MV-4-11 (cell line): Measurements from ENCODE around the gene ZNF682.
"Not testable (repeated sequence)": the region's sequence is repeated elsewhere in the genome, so short reads cannot be mapped to it uniquely, and the experiment has no call there.

Experiments
- DNase-seq: peaks from one replicate; lab custom pipeline; 2025; lab: John Stamatoyannopoulos, UW

The ZNF682 gene

GRCh38 chr19:20039203-20039723 lies at the start of gene ZNF682:
ZNF682 (minus strand) TSS chr19:20039505; CDS start chr19:20039345, 160 bp downstream.
- DNase-seq = no peak

GRCh38 chr19:20082876-20083275 lies 43.6 kb upstream of the ZNF682 start:
- not testable (repeated sequence) for DNase-seq

GRCh38 chr19:20082232-20082833 lies 43.0 kb upstream of the ZNF682 start:
- DNase-seq = not testable (repeated sequence)

GRCh38 chr19:20080656-20081055 lies 41.4 kb upstream of the ZNF682 start:
- no peak for DNase-seq

- no peak for DNase-seq
Measured at GRCh38 chr19:20079476-20079875, 40.2 kb upstream of the ZNF682 start.

- DNase-seq = no peak
Measured at GRCh38 chr19:20078581-20079031, 39.3 kb upstream of the ZNF682 start.

- no peak for DNase-seq
Measured at GRCh38 chr19:20077791-20078463, 38.6 kb upstream of the ZNF682 start, which contains the start of gene ZNF90. ZNF90 (plus strand) TSS chr19:20078000; CDS start chr19:20078133, 133 bp downstream.

GRCh38 chr19:20072936-20073335 lies 33.6 kb upstream of the ZNF682 start:
- DNase-seq = no peak

GRCh38 chr19:20070691-20071090 lies 31.4 kb upstream of the ZNF682 start:
- no peak for DNase-seq

- DNase-seq = not testable (repeated sequence)
Measured at GRCh38 chr19:20068559-20068958, 29.3 kb upstream of the ZNF682 start.

- DNase-seq = no peak
Measured at GRCh38 chr19:20067943-20068342, 28.6 kb upstream of the ZNF682 start.

GRCh38 chr19:20066861-20067260 lies 27.6 kb upstream of the ZNF682 start:
- DNase-seq = no peak

GRCh38 chr19:20060282-20060681 lies 21.0 kb upstream of the ZNF682 start:
- no peak for DNase-seq

- DNase-seq = not testable (repeated sequence)
Measured at GRCh38 chr19:20058738-20059137, 19.4 kb upstream of the ZNF682 start.

- no peak for DNase-seq
Measured at GRCh38 chr19:20051841-20052768, 12.8 kb upstream of the ZNF682 start.

- not testable (repeated sequence) for DNase-seq
Measured at GRCh38 chr19:20045742-20046141, 6.4 kb upstream of the ZNF682 start.

- DNase-seq = no peak
Measured at GRCh38 chr19:20044663-20045062, 5.4 kb upstream of the ZNF682 start.

GRCh38 chr19:20038358-20039202 lies 725 bp downstream of the ZNF682 start:
- no peak for DNase-seq

- no peak for DNase-seq
Measured at GRCh38 chr19:20035935-20036334, 3.4 kb downstream of the ZNF682 start.

- no peak for DNase-seq
Measured at GRCh38 chr19:20028611-20029010, 10.7 kb downstream of the ZNF682 start.

GRCh38 chr19:20005741-20006140 lies 33.6 kb downstream of the ZNF682 start:
- no peak for DNase-seq
